ENCODE measurements around the gene MAPK8.
"Not testable (repeated sequence)": the region's sequence is repeated elsewhere in the genome, so short reads cannot be mapped to it uniquely, and the experiment has no call there.

MAPK8 gene

GRCh38 chr10:48279081-48279751 lies 27.3 kb upstream of the MAPK8 start:
- Histone ChIP-seq H3K9me3 (replicated peaks in 1 of 11) (peaks cover 23 to 40% (median 26%) of the 10 kb centered on the region in 11 experiments), H3K27me3 (no peaks in the 10 kb centered on the region), H3K4me3 (no peak overlapping the region), H3K9ac (no peak overlapping the region), H3K4me2 (no peak overlapping the region), H3K4me1 (no peaks in the 10 kb centered on the region), H3K36me3 (no peaks in the 10 kb centered on the region), H4K20me1 (no peaks in the 10 kb centered on the region), H3K27ac (no peak overlapping the region)
- no peak for TF ChIP-seq Cebpa-rat (IDR thresholded peaks at IDR 0.05)

DNA sequence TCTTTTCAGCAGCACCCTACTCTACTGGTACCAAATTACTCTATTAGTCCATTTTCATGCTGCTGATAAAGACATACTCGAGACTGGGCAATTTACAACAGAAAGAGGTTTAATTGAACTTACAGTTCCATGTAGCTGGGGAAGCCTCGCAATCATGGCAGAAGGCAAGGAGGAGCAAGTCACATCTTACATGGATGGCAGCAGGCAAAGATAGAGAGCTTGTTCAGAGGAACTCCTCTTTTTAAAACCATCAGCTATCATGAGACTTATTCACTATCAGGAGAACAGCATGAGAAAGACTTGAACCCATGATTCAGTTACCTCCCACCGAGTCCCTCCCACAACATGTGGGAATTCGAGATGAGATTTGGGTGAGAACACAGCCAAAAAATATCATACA lies 24.8 kb upstream of the MAPK8 start:
- peaks cover 0 to 18% (median 15%) of the 10 kb centered on the region in 10 experiments; a peak in 15 of 20 replicates for H3K4me1 ChIP-seq

DNA sequence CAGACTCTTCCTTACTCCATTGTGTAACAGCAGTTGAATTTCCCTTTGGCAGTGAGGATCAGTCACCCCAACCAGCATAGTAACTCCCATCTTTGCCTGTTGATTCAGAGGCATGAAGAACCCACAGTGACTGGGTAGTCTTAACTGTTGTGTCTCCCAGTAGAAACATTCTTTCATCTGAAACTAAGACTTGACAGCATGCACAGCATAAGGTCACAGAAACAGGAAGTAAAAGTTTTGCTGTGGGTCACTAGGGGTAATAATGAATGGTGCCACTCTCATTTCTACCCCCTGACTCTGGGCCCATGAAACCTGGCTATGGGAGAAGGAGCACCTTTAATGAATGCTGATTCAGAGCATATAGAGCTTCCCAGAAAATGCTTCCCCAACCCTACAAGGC lies 23.6 kb upstream of the MAPK8 start:
- no peaks in the 10 kb centered on the region for H3K27me3 ChIP-seq
- H3K27ac ChIP-seq, result no peak overlapping the region
- H3K36me3 ChIP-seq, result no peaks in the 10 kb centered on the region
- peaks cover 29 to 47% (median 34%) of the 10 kb centered on the region in 11 experiments for H3K9me3 ChIP-seq (replicated peaks in 1 of 11)
- no peak overlapping the region for H3K4me2 ChIP-seq
- H3K4me1 ChIP-seq, result peaks cover 0 to 18% (median 15%) of the 10 kb centered on the region in 10 experiments; a peak in 15 of 20 replicates
- H3K4me3 ChIP-seq, result no peak overlapping the region
- no peak overlapping the region for H3K9ac ChIP-seq
- TF ChIP-seq Cebpa-rat (IDR thresholded peaks at IDR 0.05), result no peak
- no peaks in the 10 kb centered on the region for H4K20me1 ChIP-seq

More for the DNA sequence above, 24.8 kb upstream of the MAPK8 start:
- peaks cover 29 to 47% (median 34%) of the 10 kb centered on the region in 11 experiments for H3K9me3 ChIP-seq (replicated peaks in 1 of 11)
- not testable (repeated sequence) for H3K9ac ChIP-seq, H4K20me1 ChIP-seq, H3K27me3 ChIP-seq, H3K36me3 ChIP-seq, H3K4me2 ChIP-seq, H3K4me3 ChIP-seq, H3K27ac ChIP-seq

DNA sequence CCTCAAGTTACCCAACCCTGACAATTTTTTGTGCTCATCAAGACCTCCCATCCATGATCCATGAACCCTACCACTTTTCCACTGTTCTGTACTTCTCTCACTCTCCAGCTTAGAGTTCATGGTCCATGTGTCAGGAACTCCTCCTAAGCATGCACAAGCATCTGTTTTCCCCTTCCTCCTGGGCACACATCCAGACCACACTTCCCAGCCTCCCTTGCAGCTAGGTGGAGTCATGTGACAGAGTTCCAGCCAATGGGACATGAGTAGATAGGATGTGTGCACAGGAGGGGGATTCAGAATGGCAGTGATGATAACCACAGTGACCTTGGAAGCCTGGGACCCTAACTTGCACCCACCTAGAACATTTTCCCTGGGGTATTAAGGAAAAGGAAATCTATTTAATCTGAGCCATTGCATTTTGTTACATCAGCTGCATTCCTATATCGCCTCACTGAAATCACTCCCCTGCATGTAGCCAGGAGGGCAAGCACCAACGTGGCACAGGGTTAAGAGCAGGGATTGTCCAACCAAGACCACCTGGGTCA lies 22.4 kb upstream of the MAPK8 start:
- no peaks in the 10 kb centered on the region for H4K20me1 ChIP-seq
- H3K4me2 ChIP-seq, result no peak overlapping the region
- H3K27ac ChIP-seq, result no peak overlapping the region
- TF ChIP-seq Cebpa-rat (IDR thresholded peaks at IDR 0.05), result no peak
- no peak overlapping the region for H3K9ac ChIP-seq
- H3K27me3 ChIP-seq, result no peaks in the 10 kb centered on the region
- H3K9me3 ChIP-seq (replicated peaks in 1 of 11), result peaks cover 28 to 47% (median 34%) of the 10 kb centered on the region in 11 experiments
- H3K36me3 ChIP-seq, result no peaks in the 10 kb centered on the region
- no peak overlapping the region for H3K4me3 ChIP-seq
- peaks cover 0 to 18% (median 15%) of the 10 kb centered on the region in 10 experiments; a peak in 15 of 20 replicates for H3K4me1 ChIP-seq

- TF ChIP-seq Cebpa-rat (IDR thresholded peaks at IDR 0.05), result no peak
- H3K9ac ChIP-seq, result no peak overlapping the region
- H3K4me2 ChIP-seq, result peak overlapping the region in 8 of 11 experiments; percentile 38 to 70 (median 64); a peak in 14 of 22 replicates
Observed at GRCh38 chr10:48284811-48285210, 21.7 kb upstream of the MAPK8 start.

DNA sequence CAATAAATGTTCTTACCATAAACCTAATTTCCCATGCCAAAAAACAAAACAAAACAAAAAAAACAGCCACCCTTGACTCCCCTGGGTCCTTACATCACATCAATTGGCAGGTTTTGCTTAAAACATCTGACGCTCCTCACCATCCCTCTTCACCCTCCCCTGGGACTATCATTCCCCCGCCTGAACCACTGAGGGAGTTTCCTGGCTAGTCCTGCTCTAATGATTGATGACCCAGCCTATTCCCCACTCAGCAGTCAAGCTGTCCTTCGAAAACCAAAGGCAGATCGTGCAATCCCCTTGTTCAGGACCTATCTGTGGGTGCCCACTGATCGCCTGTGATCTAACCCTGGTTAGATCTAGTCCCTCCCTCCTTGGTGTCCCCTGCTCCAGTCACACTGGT lies 20.8 kb upstream of the MAPK8 start:
- Histone ChIP-seq H3K36me3 (no peaks in the 10 kb centered on the region), H3K4me2 (peak overlapping the region in 8 of 11 experiments; percentile 38 to 70 (median 64); a peak in 16 of 22 replicates), H3K9ac (no peak overlapping the region), H3K9me3 (replicated peaks in 1 of 11) (peaks cover 28 to 41% (median 34%) of the 10 kb centered on the region in 11 experiments), H3K4me3 (no peak overlapping the region), H3K4me1 (peaks cover 0 to 26% (median 20%) of the 10 kb centered on the region in 10 experiments; a peak in 15 of 20 replicates), H4K20me1 (no peaks in the 10 kb centered on the region), H3K27ac (no peak overlapping the region; a peak in 1 of 22 replicates), H3K27me3 (no peaks in the 10 kb centered on the region)
- no peak for TF ChIP-seq Cebpa-rat (IDR thresholded peaks at IDR 0.05)

More at GRCh38 chr10:48284811-48285210, 21.7 kb upstream of the MAPK8 start:
- no peak overlapping the region for H3K4me3 ChIP-seq
- H3K36me3 ChIP-seq, result no peaks in the 10 kb centered on the region
- peaks cover 0 to 23% (median 17%) of the 10 kb centered on the region in 10 experiments; a peak in 15 of 20 replicates for H3K4me1 ChIP-seq
- no peaks in the 10 kb centered on the region for H3K27me3 ChIP-seq
- peaks cover 28 to 47% (median 34%) of the 10 kb centered on the region in 11 experiments for H3K9me3 ChIP-seq (replicated peaks in 1 of 11)
- H4K20me1 ChIP-seq, result no peaks in the 10 kb centered on the region
- no peak overlapping the region for H3K27ac ChIP-seq

DNA sequence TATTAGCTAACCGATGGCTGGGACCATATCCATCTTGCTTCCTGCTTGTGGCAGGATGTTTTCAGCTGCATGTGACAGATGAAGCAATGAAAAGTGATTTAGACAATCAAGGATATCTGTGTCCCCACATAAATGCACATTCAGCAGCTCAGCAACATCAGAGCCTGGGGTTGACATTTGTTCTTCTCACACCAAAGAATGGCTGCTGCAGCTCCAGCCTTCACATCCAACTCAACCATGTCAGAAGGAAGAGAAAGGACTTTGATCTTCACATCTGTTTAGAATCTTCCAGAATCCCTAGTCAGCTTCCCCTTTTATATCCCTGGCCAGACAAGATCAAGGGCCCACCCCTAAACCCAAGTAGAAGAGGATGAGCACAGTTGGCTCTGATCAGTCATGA lies 20.1 kb upstream of the MAPK8 start:
- Histone ChIP-seq H3K36me3 (no peaks in the 10 kb centered on the region), H3K27me3 (no peaks in the 10 kb centered on the region), H3K4me1 (peaks cover 4 to 26% (median 21%) of the 10 kb centered on the region in 10 experiments; a peak in 18 of 20 replicates), H3K27ac (no peak overlapping the region), H3K9me3 (replicated peaks in 1 of 11) (peaks cover 23 to 36% (median 30%) of the 10 kb centered on the region in 11 experiments), H3K9ac (no peak overlapping the region), H3K4me2 (peak overlapping the region in 7 of 11 experiments; percentile 38 to 70 (median 68); a peak in 8 of 22 replicates), H4K20me1 (no peaks in the 10 kb centered on the region), H3K4me3 (no peak overlapping the region)
- TF ChIP-seq Cebpa-rat (IDR thresholded peaks at IDR 0.05), result no peak

- Histone ChIP-seq H3K27me3 (no peaks in the 10 kb centered on the region), H3K27ac (no peak overlapping the region), H4K20me1 (no peaks in the 10 kb centered on the region), H3K36me3 (no peaks in the 10 kb centered on the region), H3K9me3 (replicated peaks in 1 of 11) (peaks cover 16 to 28% (median 22%) of the 10 kb centered on the region in 11 experiments), H3K4me1 (peaks cover 5 to 27% (median 21%) of the 10 kb centered on the region in 10 experiments; a peak in 18 of 20 replicates), H3K4me2 (no peak overlapping the region), H3K4me3 (no peak overlapping the region), H3K9ac (no peak overlapping the region)
- TF ChIP-seq Cebpa-rat (IDR thresholded peaks at IDR 0.05), result no peak
Observed at GRCh38 chr10:48287417-48288391, 18.8 kb upstream of the MAPK8 start.

- no peak for TF ChIP-seq Cebpa-rat (IDR thresholded peaks at IDR 0.05)
- H3K4me2 ChIP-seq, result no peak overlapping the region
- H3K4me3 ChIP-seq, result no peak overlapping the region
- no peaks in the 10 kb centered on the region for H3K27me3 ChIP-seq
- peaks cover 5 to 27% (median 21%) of the 10 kb centered on the region in 10 experiments; a peak in 18 of 20 replicates for H3K4me1 ChIP-seq
- H3K27ac ChIP-seq, result no peak overlapping the region
- H3K9me3 ChIP-seq (replicated peaks in 1 of 11), result peaks cover 9 to 21% (median 13%) of the 10 kb centered on the region in 11 experiments
- no peaks in the 10 kb centered on the region for H4K20me1 ChIP-seq
- no peak overlapping the region for H3K9ac ChIP-seq
- H3K36me3 ChIP-seq, result no peaks in the 10 kb centered on the region
Observed at GRCh38 chr10:48288661-48289060, 17.8 kb upstream of the MAPK8 start.
